Natural killer cell (primary cell): Measurements from ENCODE around the gene GNAZ. TPM values are rescaled to one million over a fixed set of nuclear protein-coding genes. Genes with fewer than 3 reads are reported as not detected.

Experiments
- ATAC-seq, 3 donors: fragments of 150-1000 bp in 2 of 3; fragments of 200-7000 bp in 1 of 3; cut with Tn5 transposase; 1 replicate in 1 of 3; 2 replicates in 2 of 3; pipeline ENCODE4 v1.10.0; 2021; ENCODE audit warnings: mild to moderate bottlenecking in 2 of 3, moderate library complexity in 2 of 3
- DNase-seq, 2 donors: peaks; one replicate each; pipeline versions ENCODE4 v3.0.0 to v3.0.0-alpha.2; 2013 to 2021; ENCODE audit warnings: mixed read lengths in 1 of 2
- H3K27ac ChIP-seq: one replicate; pipeline ENCODE4 v1.5.1; 2013; ENCODE audit warnings: mild to moderate bottlenecking, low read length
- H3K27me3 ChIP-seq: one replicate; pipeline ENCODE4 v1.6.1; 2013; ENCODE audit warnings: low read length; ENCODE audit not compliant: control insufficient read depth, insufficient read depth
- H3K36me3 ChIP-seq: one replicate; pipeline ENCODE4 v1.6.1; 2013; ENCODE audit warnings: low read length; ENCODE audit not compliant: control insufficient read depth, insufficient read depth
- H3K4me1 ChIP-seq: one replicate; pipeline ENCODE4 v1.6.1; 2013; ENCODE audit warnings: low read length; ENCODE audit not compliant: control insufficient read depth, insufficient read depth
- H3K4me3 ChIP-seq: one replicate; pipeline ENCODE4 v1.5.1; 2013; ENCODE audit warnings: low read length
- H3K9me3 ChIP-seq: one replicate; pipeline ENCODE4 v1.6.1; 2013; ENCODE audit warnings: low read length; ENCODE audit not compliant: control insufficient read depth, insufficient read depth
- H3K27ac Mint-ChIP-seq, 2 donors: one replicate each; pipeline ENCODE4 v1.8.0; 2022; ENCODE audit warnings: mild to moderate bottlenecking in 2 of 2, mixed read lengths in 2 of 2, moderate library complexity in 1 of 2
- H3K27me3 Mint-ChIP-seq, 2 donors: one replicate each; pipeline ENCODE4 v1.8.0; 2022; ENCODE audit warnings: low read depth in 2 of 2, mixed read lengths in 2 of 2
- H3K36me3 Mint-ChIP-seq: one replicate; pipeline ENCODE4 v1.8.0; 2022; ENCODE audit warnings: mixed read lengths
- H3K4me1 Mint-ChIP-seq, 2 donors: one replicate each; pipeline ENCODE4 v1.8.0; 2022; ENCODE audit warnings: mixed read lengths in 2 of 2
- H3K4me3 Mint-ChIP-seq: one replicate; pipeline ENCODE4 v1.8.0; 2022; ENCODE audit warnings: mild to moderate bottlenecking, moderate library complexity, mixed read lengths
- H3K9me3 Mint-ChIP-seq, 2 donors: one replicate each; pipeline ENCODE4 v1.8.0; 2022; ENCODE audit warnings: mixed read lengths in 2 of 2
- WGBS: methylation state at CpG from one replicate; pipeline ENCODE4 v1.1.7; 2013; ENCODE audit warnings: missing lambda C conversion rate; ENCODE audit not compliant: insufficient coverage; 5-methylcytosine and 5-hydroxymethylcytosine counted together
- intact Hi-C: fragments of 100-400 bp; cut with micrococcal nuclease; formaldehyde crosslinking; loops from one replicate; pipeline ENCODE4 v1.14.2; 2022
- total RNA-seq, 4 donors: library from RNA; stranded (reverse); fragments of 120-200 nt in 1 of 4; gene quantifications; one replicate each; pipeline versions ENCODE4 v1.2.3 to v1.2.4, GENCODE V29; 2013 to 2022
- TF ChIP-seq, protein P1 (sequence below): fragments of 200-600 bp; IDR thresholded peaks from one replicate; pipeline ENCODE4 v1.8.0; 2022; ENCODE audit warnings: antibody characterized with exemption

The GNAZ gene
- total RNA-seq, 3 donors from 2014 or later (not counting 1 experiment from before 2014, with no cell fraction given), result 4.5 to 7.5 (median 5.6) TPM

DNA sequence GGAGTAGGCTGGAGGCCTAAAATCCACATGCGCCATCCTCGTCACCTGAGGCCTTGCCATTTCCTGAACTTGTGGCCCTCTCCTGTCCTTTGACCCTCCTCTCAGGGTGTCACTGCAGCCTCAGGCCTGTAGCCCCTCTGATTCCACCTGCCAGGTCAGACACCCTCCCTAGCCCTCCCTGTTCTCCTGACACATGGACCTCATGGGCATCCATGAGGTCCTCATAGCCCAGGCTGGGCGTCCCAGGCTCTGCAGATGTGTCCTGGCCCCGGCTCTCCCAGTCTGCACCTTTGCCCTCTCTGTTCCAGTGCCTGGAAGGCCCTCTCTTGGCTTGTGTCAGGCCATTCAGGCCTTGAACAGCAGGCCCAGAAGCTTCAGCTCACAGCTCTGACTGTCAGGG, 90.7 kb downstream of the GNAZ start:
- no peaks in the 10 kb centered on the region for H3K27me3 Mint-ChIP-seq
- DNase-seq, result no peak
- no peak overlapping the region for H3K4me3 ChIP-seq
- no peak overlapping the region for H3K27ac ChIP-seq
- H3K27ac Mint-ChIP-seq, result no peak overlapping the region
- H3K9me3 Mint-ChIP-seq, result no peaks in the 10 kb centered on the region
- no peak for ATAC-seq
- intact Hi-C loops, result no loop called here
- 88% methylated on average over 4 of the region's 4 CpGs for WGBS
- H3K4me3 Mint-ChIP-seq, result no peak overlapping the region
- TF ChIP-seq, protein P1, sequence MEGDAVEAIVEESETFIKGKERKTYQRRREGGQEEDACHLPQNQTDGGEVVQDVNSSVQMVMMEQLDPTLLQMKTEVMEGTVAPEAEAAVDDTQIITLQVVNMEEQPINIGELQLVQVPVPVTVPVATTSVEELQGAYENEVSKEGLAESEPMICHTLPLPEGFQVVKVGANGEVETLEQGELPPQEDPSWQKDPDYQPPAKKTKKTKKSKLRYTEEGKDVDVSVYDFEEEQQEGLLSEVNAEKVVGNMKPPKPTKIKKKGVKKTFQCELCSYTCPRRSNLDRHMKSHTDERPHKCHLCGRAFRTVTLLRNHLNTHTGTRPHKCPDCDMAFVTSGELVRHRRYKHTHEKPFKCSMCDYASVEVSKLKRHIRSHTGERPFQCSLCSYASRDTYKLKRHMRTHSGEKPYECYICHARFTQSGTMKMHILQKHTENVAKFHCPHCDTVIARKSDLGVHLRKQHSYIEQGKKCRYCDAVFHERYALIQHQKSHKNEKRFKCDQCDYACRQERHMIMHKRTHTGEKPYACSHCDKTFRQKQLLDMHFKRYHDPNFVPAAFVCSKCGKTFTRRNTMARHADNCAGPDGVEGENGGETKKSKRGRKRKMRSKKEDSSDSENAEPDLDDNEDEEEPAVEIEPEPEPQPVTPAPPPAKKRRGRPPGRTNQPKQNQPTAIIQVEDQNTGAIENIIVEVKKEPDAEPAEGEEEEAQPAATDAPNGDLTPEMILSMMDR, result no peak
- no peaks in the 10 kb centered on the region for H3K36me3 Mint-ChIP-seq
- H3K4me1 Mint-ChIP-seq, result no peaks in the 10 kb centered on the region
- no peaks in the 10 kb centered on the region for H3K36me3 ChIP-seq
- no peaks in the 10 kb centered on the region for H3K4me1 ChIP-seq
- no peaks in the 10 kb centered on the region for H3K9me3 ChIP-seq
- H3K27me3 ChIP-seq, result no peaks in the 10 kb centered on the region

DNA sequence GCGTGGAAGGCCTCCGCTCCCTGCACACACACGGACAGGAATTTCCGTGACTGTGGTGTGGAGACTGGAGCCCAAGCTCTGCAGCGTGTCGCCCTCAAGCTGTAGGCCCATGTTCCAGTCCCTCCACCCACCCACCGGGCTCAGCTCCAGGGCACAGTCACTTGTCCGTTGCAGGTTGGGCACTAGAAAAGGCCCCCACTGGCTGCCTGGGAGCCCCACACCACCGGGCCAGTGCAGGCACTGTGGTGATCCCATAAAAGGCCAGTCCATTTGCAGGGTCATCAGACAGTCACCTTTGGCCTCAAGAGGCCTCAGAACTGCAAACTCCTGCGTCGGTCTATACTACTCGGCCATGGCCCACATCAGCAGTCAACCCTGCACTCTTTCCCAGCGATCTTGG, 91.3 kb downstream of the GNAZ start:
- Histone ChIP-seq H3K4me1 (no peaks in the 10 kb centered on the region), H3K4me3 (no peak overlapping the region), H3K27me3 (no peaks in the 10 kb centered on the region), H3K27ac (no peak overlapping the region), H3K36me3 (no peaks in the 10 kb centered on the region), H3K9me3 (no peaks in the 10 kb centered on the region)
- Mint-ChIP-seq H3K9me3 (no peaks in the 10 kb centered on the region), H3K4me1 (no peaks in the 10 kb centered on the region), H3K27me3 (no peaks in the 10 kb centered on the region), H3K27ac (no peak overlapping the region), H3K36me3 (no peaks in the 10 kb centered on the region), H3K4me3 (no peak overlapping the region)
- intact Hi-C loops, result no loop called here
- DNase-seq (no peak), ATAC-seq (no peak)
- TF ChIP-seq, protein P1, result no peak
- WGBS, result 95% methylated on average over 13 of the region's 13 CpGs

DNA sequence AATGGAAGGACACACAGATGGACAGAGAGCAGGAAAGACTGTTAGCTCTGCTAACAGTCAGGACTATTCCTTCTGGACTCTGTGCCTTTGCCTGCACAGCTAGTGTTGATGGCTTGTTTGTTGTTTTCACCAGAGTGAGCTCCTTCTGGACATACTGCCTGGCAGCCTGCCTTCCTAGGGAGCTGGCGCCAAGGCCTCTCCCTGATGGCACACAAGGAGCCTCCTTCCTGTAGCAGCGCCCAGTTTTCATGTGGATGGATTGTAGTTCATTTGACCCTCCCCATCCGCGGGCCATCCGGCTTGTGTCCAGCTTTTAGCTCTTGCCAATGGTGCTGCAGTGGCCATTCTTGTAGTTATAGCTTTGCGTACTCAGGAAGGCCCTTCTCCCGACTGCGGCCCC, 93.3 kb downstream of the GNAZ start:
- Histone ChIP-seq H3K27me3 (no peaks in the 10 kb centered on the region), H3K36me3 (no peaks in the 10 kb centered on the region), H3K4me3 (no peak overlapping the region), H3K4me1 (no peaks in the 10 kb centered on the region), H3K27ac (no peak overlapping the region), H3K9me3 (no peaks in the 10 kb centered on the region)
- H3K4me3 Mint-ChIP-seq, result no peak overlapping the region
- no peaks in the 10 kb centered on the region for H3K4me1 Mint-ChIP-seq
- ATAC-seq (no peak), DNase-seq (no peak)
- H3K27ac Mint-ChIP-seq, result no peak overlapping the region
- intact Hi-C loops, result no loop called here
- no peaks in the 10 kb centered on the region for H3K27me3 Mint-ChIP-seq
- TF ChIP-seq, protein P1, result no peak
- H3K9me3 Mint-ChIP-seq, result no peaks in the 10 kb centered on the region
- 99% methylated on average over 8 of the region's 8 CpGs for WGBS
- H3K36me3 Mint-ChIP-seq, result no peaks in the 10 kb centered on the region

DNA sequence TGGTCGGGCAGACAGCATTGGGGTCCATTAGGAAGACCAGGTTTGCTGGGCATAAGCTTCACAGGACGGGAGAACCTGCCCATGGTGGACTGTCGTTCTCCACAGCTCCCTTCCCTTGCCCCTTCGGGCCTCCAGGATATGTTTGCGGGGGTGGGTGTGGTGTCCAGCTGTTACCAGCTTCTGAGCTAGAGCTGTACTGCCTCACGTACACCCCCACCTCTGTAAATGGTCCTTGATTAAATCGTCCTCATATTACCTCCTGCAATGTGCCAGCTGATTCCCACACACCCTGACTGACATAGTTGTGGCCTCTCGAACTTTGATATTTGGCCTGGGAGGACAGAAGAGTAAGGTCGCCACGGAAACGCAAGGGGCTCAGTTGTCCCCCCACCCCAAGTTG, 93.8 kb downstream of the GNAZ start:
- 94% methylated on average over 11 of the region's 11 CpGs for WGBS
- no peaks in the 10 kb centered on the region for H3K9me3 ChIP-seq
- intact Hi-C loops, result no loop called here
- Mint-ChIP-seq H3K27me3 (no peaks in the 10 kb centered on the region), H3K9me3 (no peaks in the 10 kb centered on the region), H3K27ac (no peak overlapping the region), H3K36me3 (no peaks in the 10 kb centered on the region), H3K4me1 (no peaks in the 10 kb centered on the region), H3K4me3 (no peak overlapping the region)
- ATAC-seq (no peak), DNase-seq (no peak)
- H3K27ac ChIP-seq, result no peak overlapping the region
- H3K27me3 ChIP-seq, result no peaks in the 10 kb centered on the region
- H3K36me3 ChIP-seq, result no peaks in the 10 kb centered on the region
- H3K4me1 ChIP-seq, result no peaks in the 10 kb centered on the region
- TF ChIP-seq, protein P1, result no peak
- H3K4me3 ChIP-seq, result no peak overlapping the region
